Measurements from ENCODE around the gene POLR3F.

POLR3F gene

GRCh38 chr20:18513208-18513607, 46.0 kb downstream of the POLR3F start:
- TF ChIP-seq YY1 (IDR thresholded peaks at IDR 0.05; ENCODE audit: low read depth) (no peak), MAX (IDR thresholded peaks at IDR 0.05) (no peak), ZBTB7A (IDR thresholded peaks at IDR 0.05; ENCODE audit: low read depth) (no peak), TCF12 (IDR thresholded peaks at IDR 0.05; ENCODE audit: low read depth) (no peak), TAF1 (IDR thresholded peaks at IDR 0.05; ENCODE audit: low read depth) (no peak), CREB1 (IDR thresholded peaks at IDR 0.05; ENCODE audit: low read depth) (no peak), TEAD4 (IDR thresholded peaks at IDR 0.05) (no peak), NFIC (IDR thresholded peaks at IDR 0.05) (no peak), FOXM1 (IDR thresholded peaks at IDR 0.05; ENCODE audit: borderline replicate concordance, low read depth) (no peak), EP300 (IDR thresholded peaks at IDR 0.05; ENCODE audit: borderline replicate concordance) (no peak), RAD21 (IDR thresholded peaks at IDR 0.05; ENCODE audit: low read depth) (no peak), CEBPB (IDR thresholded peaks at IDR 0.05) (no peak), EGR1 (IDR thresholded peaks at IDR 0.05) (no peak)
- TF ChIP-seq, protein P1, sequence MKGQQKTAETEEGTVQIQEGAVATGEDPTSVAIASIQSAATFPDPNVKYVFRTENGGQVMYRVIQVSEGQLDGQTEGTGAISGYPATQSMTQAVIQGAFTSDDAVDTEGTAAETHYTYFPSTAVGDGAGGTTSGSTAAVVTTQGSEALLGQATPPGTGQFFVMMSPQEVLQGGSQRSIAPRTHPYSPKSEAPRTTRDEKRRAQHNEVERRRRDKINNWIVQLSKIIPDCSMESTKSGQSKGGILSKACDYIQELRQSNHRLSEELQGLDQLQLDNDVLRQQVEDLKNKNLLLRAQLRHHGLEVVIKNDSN (IDR thresholded peaks at IDR 0.05) = no peak
- TF ChIP-seq, protein P2, sequence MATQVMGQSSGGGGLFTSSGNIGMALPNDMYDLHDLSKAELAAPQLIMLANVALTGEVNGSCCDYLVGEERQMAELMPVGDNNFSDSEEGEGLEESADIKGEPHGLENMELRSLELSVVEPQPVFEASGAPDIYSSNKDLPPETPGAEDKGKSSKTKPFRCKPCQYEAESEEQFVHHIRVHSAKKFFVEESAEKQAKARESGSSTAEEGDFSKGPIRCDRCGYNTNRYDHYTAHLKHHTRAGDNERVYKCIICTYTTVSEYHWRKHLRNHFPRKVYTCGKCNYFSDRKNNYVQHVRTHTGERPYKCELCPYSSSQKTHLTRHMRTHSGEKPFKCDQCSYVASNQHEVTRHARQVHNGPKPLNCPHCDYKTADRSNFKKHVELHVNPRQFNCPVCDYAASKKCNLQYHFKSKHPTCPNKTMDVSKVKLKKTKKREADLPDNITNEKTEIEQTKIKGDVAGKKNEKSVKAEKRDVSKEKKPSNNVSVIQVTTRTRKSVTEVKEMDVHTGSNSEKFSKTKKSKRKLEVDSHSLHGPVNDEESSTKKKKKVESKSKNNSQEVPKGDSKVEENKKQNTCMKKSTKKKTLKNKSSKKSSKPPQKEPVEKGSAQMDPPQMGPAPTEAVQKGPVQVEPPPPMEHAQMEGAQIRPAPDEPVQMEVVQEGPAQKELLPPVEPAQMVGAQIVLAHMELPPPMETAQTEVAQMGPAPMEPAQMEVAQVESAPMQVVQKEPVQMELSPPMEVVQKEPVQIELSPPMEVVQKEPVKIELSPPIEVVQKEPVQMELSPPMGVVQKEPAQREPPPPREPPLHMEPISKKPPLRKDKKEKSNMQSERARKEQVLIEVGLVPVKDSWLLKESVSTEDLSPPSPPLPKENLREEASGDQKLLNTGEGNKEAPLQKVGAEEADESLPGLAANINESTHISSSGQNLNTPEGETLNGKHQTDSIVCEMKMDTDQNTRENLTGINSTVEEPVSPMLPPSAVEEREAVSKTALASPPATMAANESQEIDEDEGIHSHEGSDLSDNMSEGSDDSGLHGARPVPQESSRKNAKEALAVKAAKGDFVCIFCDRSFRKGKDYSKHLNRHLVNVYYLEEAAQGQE (IDR thresholded peaks at IDR 0.05; ENCODE audit: low read depth) = no peak

DNA sequence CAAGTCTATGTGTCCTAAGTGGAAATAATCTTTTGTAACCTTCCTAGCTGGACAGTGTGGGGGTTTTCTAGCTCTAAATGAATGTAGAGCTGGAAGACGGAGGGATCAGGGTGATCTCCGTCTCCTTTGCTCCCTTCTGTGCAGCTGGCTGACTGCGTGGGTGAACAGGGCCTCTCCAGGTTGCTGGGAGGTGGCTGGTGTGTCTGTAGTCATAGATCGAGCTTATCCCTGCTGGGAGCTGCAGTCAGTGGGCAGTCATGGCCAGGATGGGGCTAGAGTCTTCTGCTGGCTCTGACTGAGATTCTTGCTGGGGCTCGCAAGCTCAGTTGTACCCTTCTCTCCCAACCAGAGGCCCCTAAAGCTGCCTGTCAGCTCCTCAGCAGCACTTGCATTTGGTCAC, 46.9 kb downstream of the POLR3F start:
- TF ChIP-seq EGR1 (IDR thresholded peaks at IDR 0.05) (no peak), MAX (IDR thresholded peaks at IDR 0.05) (no peak), CEBPB (IDR thresholded peaks at IDR 0.05) (no peak), CREB1 (IDR thresholded peaks at IDR 0.05; ENCODE audit: low read depth) (no peak), TEAD4 (IDR thresholded peaks at IDR 0.05) (no peak), TAF1 (IDR thresholded peaks at IDR 0.05; ENCODE audit: low read depth) (no peak), EP300 (IDR thresholded peaks at IDR 0.05; ENCODE audit: borderline replicate concordance) (no peak), TCF12 (IDR thresholded peaks at IDR 0.05; ENCODE audit: low read depth) (no peak), YY1 (IDR thresholded peaks at IDR 0.05; ENCODE audit: low read depth) (no peak), NFIC (IDR thresholded peaks at IDR 0.05) (no peak), ZBTB7A (IDR thresholded peaks at IDR 0.05; ENCODE audit: low read depth) (no peak), RAD21 (IDR thresholded peaks at IDR 0.05; ENCODE audit: low read depth) (no peak), FOXM1 (IDR thresholded peaks at IDR 0.05; ENCODE audit: borderline replicate concordance, low read depth) (no peak)
- TF ChIP-seq, protein P2 (IDR thresholded peaks at IDR 0.05; ENCODE audit: low read depth) = no peak
- TF ChIP-seq, protein P1 (IDR thresholded peaks at IDR 0.05) = no peak

GRCh38 chr20:18515973-18516372, 48.8 kb downstream of the POLR3F start:
- TF ChIP-seq YY1 (IDR thresholded peaks at IDR 0.05; ENCODE audit: low read depth) = no peak
- no peak for TF ChIP-seq NFIC (IDR thresholded peaks at IDR 0.05)
- TF ChIP-seq ZBTB7A (IDR thresholded peaks at IDR 0.05; ENCODE audit: low read depth) = no peak
- no peak for TF ChIP-seq EGR1 (IDR thresholded peaks at IDR 0.05)
- TF ChIP-seq MAX (IDR thresholded peaks at IDR 0.05) = no peak
- TF ChIP-seq, protein P1 (IDR thresholded peaks at IDR 0.05) = no peak
- TF ChIP-seq CEBPB (IDR thresholded peaks at IDR 0.05) = no peak
- no peak for TF ChIP-seq EP300 (IDR thresholded peaks at IDR 0.05; ENCODE audit: borderline replicate concordance)
- TF ChIP-seq TCF12 (IDR thresholded peaks at IDR 0.05; ENCODE audit: low read depth) = no peak
- TF ChIP-seq, protein P2 (IDR thresholded peaks at IDR 0.05; ENCODE audit: low read depth) = no peak
- TF ChIP-seq TAF1 (IDR thresholded peaks at IDR 0.05; ENCODE audit: low read depth) = no peak
- TF ChIP-seq FOXM1 (IDR thresholded peaks at IDR 0.05; ENCODE audit: borderline replicate concordance, low read depth) = no peak
- TF ChIP-seq TEAD4 (IDR thresholded peaks at IDR 0.05) = no peak
- TF ChIP-seq CREB1 (IDR thresholded peaks at IDR 0.05; ENCODE audit: low read depth) = no peak
- TF ChIP-seq RAD21 (IDR thresholded peaks at IDR 0.05; ENCODE audit: low read depth) = no peak

Measured in Ishikawa (cell line).